ENCODE measurements around the gene MS4A4A. TPM values are rescaled to one million over a fixed set of nuclear protein-coding genes. Genes with fewer than 3 reads are reported as not detected.

The MS4A4A gene
- total and polyA plus RNA-seq, 2 of the 8 experiments (the other 6 are each of a cell fraction or from before 2014, with no cell fraction given), result not detected

DNA sequence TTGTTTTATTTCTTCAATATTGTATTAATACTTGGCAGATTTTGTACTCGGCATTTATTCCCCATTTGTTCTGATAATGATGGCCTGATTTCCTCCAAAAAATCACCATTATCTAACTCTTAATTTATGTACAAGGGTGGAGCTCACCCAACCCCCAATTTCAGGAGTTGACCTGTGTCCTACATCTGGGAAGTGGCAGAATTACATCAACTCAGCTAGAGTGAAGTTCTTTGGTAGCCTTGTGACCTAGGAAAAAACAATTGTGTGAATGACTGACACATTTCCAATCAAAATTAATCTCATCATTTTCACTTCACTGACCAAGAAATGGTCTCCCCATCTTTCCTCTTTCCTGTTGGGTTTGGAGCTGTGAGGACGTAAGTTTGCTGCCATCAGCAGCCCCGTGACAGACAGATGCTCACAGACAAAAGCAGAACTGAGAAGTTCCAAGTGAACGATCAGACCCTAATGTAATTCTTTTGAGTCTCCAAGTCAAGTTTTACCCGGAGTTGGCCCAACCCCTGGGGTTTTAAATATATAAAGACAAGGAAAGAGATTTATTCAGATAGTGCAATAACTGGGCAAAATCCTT lies 30.0 kb downstream of the MS4A4A start (continued):
- TF ChIP-seq SAP30 (IDR thresholded peaks at IDR 0.05; ENCODE audit: insufficient read depth, insufficient replicate concordance, low read length), result no peak
- no peak for TF ChIP-seq CHD1 (IDR thresholded peaks at IDR 0.05; ENCODE audit: low read depth, low read length)
